Transverse colon (tissue), 3 donors: Measurements from ENCODE around the gene PNO1.

Experiments
- POLR2A ChIP-seq: fragments of 450-650 bp; IDR thresholded peaks from one replicate; pipeline ENCODE4 v1.6.1; 2016; ENCODE audit warnings: antibody characterized with exemption, mild to moderate bottlenecking, moderate library complexity
- TF ChIP-seq, protein P1 (sequence below), 5 experiments: fragments of 200-600 bp in 3 of 5; fragments of 450-650 bp in 2 of 5; sonication (generic) in 3 of 5; IDR thresholded peaks; 1 replicate in 2 of 5; 2 replicates in 3 of 5; pipeline ENCODE4 v1.5.1; 2016 to 2017; ENCODE audit warnings: antibody characterized with exemption in 5 of 5, inconsistent platforms in 3 of 5, mild to moderate bottlenecking in 2 of 5, moderate library complexity in 1 of 5

DNA sequence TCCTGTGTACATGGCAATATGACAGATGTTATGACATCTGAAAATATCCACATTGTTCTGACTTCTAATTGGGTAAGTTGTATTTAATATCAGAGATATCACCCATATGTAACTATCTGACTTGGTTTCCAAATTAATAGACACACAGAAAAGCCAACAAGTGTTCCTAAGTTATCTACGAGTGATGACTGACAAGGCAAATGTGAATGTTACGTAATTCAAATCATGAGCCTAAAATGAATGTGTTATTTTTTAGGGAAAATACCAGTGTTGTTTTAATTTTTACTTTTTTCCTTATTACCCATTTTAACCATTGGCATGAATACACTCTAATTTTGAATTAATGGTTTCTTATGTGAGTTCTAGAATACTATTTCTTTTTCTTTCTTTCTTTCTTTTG lies 15.8 kb upstream of the PNO1 start:
- TF ChIP-seq, protein P1, sequence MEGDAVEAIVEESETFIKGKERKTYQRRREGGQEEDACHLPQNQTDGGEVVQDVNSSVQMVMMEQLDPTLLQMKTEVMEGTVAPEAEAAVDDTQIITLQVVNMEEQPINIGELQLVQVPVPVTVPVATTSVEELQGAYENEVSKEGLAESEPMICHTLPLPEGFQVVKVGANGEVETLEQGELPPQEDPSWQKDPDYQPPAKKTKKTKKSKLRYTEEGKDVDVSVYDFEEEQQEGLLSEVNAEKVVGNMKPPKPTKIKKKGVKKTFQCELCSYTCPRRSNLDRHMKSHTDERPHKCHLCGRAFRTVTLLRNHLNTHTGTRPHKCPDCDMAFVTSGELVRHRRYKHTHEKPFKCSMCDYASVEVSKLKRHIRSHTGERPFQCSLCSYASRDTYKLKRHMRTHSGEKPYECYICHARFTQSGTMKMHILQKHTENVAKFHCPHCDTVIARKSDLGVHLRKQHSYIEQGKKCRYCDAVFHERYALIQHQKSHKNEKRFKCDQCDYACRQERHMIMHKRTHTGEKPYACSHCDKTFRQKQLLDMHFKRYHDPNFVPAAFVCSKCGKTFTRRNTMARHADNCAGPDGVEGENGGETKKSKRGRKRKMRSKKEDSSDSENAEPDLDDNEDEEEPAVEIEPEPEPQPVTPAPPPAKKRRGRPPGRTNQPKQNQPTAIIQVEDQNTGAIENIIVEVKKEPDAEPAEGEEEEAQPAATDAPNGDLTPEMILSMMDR (IDR thresholded peaks at IDR 0.05), result no peak
- no peak for TF ChIP-seq POLR2A
